ENCODE measurements around the gene FAM184B.
"Not testable (repeated sequence)": the region's sequence is repeated elsewhere in the genome, so short reads cannot be mapped to it uniquely, and the experiment has no call there.

FAM184B gene

DNA sequence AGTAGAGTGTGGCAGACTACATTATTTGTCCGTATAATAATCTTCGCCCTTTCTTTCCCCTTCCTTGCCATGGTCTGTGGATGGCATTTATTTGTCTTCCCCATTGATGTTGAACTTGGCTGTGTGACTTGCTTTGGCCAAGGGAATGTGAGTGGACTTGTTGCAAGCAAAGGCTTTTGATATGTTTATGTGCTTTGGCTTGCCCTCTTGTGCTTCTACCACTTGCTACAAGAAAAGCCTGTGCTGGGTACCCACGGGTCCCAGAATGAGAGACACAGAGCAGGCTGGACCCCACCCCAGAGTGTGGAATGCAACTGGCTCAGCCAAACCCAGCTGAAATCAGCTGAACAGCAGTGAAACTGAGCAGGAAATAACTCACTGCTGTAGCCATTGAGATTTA lies 63.0 kb downstream of the FAM184B start:
- DNase-seq (ENCODE audit: low read depth, low spot score) = no peak

DNA sequence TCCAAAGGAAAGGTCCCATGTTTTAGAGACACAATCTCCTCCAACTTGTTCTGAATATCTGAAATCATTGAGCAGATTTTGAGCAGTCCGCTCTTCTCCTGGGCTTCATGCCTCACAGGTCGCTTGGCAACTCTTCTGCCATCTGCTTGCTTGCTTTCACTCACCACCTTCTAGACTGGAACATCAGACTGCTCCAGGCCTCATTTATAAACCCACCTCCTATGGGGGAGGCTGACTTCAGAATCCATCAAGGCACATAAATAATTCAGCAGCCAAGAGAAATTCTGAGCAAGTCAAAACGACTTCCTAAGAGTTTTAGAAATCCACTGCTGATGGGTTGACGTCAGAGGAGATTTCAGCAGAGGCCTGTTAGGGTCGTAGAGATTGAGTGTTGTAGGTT lies 64.1 kb downstream of the FAM184B start:
- DNase-seq (ENCODE audit: low read depth, low spot score) = no peak

DNA sequence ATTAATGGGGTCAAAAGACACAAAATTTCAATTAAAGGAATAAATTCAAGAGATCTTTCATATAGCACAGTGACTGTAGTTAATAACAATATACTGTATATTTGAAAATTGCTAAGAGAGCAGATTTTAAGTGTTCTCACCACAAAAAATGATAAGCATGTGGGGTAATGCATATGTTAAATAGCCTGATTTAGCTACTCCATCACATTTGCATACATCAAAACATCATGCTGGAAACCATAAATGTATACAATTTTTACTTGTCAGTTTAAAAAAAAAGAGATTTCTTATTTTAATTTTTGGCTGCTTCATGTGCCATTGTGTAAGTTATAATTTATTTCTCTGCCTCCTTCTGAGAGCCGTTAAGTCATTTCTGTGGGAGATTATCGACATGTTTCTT lies 65.9 kb downstream of the FAM184B start:
- no peak for DNase-seq (ENCODE audit: low read depth, low spot score)

DNA sequence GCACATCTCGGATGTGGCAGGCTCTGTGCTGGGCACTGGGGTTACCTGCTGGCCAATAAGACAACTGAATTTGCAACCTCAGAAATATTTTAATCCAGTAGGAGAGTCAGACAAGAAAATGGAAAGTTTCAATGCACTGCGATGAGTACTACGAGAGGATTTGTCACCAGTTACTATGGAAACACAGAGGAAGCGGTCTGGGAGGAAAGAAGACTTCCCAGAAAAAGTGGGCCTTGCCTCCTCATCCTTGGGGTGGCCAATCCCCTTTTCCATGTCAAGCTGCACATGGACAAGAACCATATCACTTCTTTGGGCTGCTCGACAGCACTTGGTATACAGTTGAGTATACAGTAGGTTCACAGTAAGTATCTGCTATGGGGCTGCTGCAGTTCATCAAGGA lies 67.6 kb downstream of the FAM184B start:
- no peak for DNase-seq (ENCODE audit: low read depth, low spot score)

DNA sequence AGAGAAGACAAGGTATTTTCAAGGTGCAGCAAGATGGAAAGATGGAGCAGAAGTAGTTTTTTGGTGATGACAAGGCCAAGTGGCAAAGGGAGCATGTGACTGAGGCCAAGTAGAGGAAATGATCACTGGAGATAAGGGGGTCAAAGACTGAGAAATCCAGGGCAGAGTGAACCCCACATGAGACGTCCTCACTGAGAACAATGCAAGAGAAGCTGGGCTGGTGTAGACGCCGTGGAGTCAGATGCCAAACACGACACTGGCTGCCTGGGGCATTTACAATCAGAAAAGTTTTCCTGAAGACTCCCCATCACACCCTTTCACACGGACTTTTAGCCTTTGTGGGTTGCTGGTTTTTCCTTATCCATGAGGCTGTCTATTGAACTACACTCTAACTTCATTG lies 69.3 kb downstream of the FAM184B start:
- no peak for DNase-seq (ENCODE audit: low read depth, low spot score)

DNA sequence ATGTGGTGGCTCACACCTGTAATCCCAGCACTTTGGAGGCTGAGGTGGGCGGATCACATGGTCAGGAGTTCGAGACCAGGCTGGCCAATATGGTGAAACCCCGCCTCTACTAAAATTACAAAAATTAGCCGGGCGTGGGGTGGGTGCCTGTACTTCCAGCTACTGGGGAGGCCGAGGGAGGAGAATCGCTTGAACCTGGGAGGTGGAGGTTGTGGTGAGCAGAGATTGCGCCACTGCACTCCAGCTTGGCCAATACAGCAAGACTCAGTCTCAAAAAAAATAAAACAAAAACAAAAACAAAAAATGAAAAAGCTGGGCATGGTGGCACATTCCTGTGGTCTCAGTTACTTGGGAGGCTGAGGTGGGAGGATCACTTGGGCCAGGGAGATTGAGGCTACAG lies 70.2 kb downstream of the FAM184B start:
- not testable (repeated sequence) for DNase-seq (ENCODE audit: low read depth, low spot score)

DNA sequence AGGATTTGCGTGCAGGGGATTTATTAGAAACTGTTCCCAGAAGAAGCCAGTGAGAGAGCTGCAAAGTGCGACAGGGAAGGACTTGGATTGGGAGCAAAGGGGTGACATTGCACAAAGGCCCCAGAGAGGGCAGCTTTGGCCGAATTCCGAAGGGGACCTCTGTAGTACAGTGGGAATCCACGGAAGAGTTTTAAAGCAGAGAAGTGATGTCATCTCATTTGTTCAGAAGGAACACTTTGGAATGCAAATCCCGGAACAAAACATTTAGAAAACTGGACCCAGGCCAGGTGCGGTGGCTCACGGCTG lies 71.7 kb downstream of the FAM184B start:
- DNase-seq (ENCODE audit: low read depth, low spot score) = no peak

DNA sequence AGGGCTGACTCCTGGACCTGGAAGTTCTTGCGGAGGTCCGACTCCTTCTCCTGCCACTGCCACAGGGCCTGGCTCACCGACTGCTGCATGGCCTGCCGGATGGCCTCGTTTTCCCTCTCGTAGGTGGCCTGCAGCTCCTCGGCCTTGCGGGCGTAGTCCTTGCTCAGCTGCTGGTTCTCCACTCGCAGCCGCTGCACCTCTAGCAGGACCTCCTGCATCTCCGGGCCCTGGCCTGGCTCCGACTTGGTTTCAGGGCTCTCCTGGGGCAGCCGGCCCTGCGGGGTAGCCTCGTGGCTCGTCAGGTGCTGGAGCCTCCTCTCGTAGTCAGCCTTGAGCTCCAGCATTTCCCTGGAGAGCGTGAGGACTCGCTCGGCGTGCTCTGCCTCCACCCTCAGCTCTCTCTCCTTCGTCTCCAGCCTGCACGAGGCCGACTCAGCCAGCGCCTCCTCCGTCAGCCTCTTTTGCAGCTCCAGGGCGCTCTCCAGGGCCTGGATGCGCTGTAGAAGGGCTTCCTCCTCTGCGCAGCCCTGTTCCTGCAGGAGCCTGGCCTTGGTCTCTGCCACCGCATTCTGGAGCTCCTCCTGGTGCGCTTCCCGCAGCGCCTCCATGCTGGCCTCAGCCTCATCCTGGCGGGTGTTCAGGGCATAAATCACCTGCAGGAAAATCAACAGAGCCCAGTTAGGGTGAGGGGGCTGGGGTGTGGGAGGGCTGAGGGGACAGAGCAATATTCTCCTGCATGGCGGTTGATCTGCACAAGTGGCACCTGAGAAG lies 72.2 kb downstream of the FAM184B start:
- DNase-seq (ENCODE audit: low read depth, low spot score) = no peak

DNA sequence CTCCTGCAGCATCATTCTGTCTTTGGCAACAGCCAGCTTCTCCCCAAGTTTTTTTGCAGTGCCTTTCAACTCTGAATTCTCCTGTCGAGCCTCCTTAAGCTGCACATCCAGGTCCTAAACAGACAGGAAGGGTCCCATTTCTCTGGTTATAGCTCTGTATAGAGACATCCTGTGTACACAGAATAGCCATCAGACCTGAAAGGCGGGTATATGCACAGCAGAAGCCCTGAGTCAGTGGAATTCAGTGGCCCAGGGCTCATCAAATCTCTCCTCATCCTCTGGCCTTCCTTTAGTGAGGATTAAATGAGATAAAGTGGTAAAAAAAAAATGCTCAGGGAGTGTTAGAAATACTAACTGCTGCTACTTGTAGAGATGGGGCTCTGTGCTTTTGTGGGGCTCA lies 73.8 kb downstream of the FAM184B start:
- DNase-seq (ENCODE audit: low read depth, low spot score) = no peak

DNA sequence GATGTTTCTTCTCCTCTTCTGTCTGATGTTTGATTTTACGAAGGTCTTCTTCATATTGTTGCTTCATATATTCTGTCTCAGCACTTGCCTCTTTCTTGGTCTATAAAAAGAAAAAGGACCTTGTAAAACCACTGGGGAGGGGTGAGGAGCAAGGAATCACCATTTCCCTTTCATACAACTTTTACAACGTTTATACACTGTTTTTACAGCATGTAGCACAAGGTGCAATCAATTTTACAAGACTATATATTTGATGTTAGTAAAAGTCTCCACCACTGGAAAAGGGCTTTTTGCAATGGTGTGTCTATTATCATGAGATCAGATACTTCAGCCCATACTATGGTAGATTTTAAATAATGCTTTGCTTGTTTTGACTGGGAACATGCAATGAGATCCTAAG lies 76.3 kb downstream of the FAM184B start:
- no peak for DNase-seq (ENCODE audit: low read depth, low spot score)

DNA sequence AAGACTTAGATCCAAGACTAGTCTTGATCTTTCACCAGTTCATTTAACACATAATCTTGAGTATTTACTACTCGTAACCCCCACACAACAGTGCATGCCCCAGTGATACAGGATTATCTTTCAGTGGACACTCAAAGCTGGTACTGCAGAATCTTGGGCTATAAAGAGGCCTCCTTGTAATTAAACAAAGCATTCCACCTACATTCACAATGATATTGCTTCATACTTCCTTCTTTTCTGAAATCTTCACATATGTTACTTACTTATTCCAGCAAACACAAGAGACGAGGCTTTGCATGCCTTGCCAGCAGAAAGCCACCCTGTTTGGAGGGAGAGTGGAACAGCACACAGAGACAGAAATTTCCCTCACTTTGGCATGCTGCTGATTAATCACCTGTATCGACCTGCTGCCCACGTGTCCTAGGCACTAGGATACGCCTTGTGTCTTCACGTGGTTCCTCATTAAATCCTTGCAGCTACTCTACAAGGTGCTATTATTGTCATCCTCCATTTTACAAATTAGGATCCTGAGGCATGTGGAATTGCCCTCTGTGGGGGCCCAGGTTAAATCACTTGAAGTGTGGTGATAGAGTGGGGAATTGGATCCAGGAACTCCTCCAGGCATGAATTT lies 77.3 kb downstream of the FAM184B start:
- no peak for DNase-seq (ENCODE audit: low read depth, low spot score)

DNA sequence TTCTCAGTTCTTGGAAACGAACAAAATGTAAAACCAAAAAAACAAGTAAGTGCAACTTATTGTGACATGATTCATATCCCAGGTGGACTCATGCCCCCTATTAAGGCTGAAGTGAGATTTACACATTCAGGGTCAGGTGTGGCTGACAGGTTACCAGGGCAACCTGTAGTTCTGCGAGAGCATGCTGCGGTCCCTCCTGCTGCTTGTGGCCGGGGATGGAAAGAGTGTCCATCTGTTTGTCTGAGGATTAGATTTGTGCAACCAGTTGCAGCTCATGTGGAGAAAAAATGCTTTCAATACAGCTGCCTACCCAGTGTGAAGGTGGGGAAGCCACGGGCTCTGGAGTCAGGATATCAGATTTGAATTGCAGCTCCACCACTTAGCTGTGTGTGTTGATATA lies 78.8 kb downstream of the FAM184B start:
- no peak for DNase-seq (ENCODE audit: low read depth, low spot score)

DNA sequence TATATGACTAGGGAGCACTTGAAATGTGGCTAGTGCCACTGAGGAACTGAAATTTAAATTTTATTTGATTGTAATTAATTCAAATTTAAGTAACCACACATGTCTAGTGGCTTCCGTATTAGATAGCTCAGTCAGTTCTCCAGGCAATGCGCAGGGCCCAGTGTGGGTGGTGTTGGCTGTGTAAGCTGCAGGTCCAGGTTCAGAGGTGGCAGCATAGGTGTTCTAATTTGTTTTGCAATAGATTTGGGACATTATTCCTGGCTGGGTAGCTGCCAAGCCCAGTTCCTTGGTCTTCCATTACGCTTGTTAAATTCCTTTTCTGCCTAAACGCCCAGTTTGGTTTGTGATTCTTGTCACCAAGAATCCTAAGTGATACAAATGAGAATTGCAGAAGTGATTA lies 79.5 kb downstream of the FAM184B start:
- no peak for DNase-seq (ENCODE audit: low read depth, low spot score)

DNA sequence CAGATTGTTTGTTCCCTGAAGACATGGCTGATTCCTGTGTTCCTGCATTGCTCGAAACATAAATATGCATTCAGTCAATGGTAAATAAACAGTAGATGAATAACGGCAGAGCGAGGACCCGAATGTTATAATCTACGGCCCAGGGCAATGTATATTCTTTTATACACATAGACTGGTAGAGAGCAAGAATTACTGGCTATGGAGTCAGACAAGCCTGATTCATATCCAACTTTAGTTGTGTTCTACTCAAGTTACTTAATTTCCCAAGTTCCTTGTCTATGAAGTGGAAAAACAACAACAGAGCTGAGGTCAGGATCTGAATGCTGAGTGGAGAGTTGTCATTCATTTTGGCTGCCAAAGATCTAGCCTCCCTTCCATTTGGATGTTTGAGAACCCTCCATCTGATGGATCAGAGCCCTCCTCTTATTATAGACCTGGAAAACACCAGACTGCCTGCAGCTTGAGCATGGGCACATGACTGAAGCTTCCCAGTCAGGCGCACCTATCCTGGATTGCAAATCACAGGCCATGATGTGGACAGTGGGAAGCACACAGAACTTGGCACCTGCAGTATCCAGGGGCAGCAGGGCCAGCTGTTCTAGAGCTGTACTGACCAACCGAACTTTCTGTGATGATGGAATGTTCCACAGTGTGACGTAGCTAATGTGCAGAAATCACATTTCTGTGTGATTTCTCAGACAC lies 80.1 kb downstream of the FAM184B start:
- no peak for DNase-seq (ENCODE audit: low read depth, low spot score)

DNA sequence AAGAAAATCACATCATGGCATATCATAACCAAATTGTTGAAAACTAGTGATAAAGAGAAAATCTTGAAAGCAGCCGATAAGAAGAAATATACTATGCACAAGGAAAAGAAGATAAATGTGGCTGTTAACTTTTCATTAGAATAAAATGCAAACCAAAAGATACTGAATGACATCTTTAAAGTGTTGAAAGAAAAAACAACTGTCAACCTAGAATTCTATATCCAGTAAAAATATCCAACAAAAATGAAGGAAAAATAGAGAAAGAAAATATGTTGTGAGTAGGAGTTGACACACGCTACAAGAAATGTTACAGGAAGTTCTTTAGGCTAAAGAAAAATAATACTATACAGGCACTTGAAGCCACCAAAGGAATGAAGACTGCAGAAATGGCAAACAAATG lies 82.0 kb downstream of the FAM184B start:
- DNase-seq (ENCODE audit: low read depth, low spot score) = no peak

DNA sequence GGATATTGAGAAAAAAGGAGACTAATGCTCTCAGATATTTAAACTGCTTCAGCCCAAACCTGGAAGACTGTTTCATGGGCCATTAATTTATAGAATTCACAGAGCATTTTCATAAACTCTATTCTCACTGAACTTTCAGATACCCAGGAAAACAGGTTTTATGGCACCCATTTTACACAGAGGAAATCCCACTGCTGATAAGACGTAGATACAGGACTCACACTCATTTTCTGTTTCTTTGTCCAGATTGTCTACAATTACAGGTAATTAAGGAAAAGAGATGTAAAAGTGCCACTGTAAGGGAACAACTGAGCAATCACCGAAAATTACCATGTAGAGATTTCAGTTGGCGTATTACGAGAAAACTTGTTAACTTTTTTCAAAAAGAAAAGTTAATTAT lies 83.3 kb downstream of the FAM184B start:
- DNase-seq (ENCODE audit: low read depth, low spot score) = no peak

DNA sequence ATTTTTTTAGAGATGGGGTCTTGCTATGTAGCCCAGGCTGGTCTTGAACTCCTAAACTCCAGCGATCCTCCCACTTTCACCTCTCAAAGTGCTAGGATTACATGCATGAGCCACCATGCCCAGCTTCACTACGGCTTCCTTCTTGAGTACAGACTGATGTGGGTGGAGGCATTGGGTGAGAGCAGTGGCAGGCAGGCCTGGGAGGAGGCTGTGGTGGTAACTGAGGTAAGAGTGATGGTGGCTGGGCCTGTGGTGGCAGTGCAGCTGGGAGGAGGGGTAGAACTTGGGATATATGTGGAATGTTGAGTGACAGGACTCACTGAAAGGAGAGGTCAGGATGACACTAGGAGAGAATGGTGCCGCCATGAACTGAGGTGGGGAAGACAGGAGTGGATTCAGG lies 86.1 kb downstream of the FAM184B start:
- DNase-seq (ENCODE audit: low read depth, low spot score) = no peak

DNA sequence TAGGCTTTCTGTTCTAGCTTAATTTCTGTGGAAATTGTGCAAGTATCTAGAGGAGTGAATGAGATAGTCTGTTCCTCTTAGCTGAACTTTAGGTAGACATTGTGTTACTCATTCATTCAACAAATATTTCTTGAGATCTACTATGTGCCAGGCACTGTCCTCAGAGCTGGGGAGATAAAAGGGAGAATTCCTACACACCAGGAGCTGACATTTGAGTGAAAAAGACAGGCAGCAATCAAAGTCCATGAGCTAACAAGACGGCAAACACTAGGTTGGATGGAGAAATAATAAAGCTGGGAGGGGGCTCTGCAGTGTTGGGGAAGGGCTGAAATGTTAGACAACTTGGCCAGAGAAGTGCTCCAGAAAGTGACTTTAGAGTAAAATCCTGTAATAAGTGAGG lies 86.9 kb downstream of the FAM184B start:
- DNase-seq (ENCODE audit: low read depth, low spot score) = no peak

DNA sequence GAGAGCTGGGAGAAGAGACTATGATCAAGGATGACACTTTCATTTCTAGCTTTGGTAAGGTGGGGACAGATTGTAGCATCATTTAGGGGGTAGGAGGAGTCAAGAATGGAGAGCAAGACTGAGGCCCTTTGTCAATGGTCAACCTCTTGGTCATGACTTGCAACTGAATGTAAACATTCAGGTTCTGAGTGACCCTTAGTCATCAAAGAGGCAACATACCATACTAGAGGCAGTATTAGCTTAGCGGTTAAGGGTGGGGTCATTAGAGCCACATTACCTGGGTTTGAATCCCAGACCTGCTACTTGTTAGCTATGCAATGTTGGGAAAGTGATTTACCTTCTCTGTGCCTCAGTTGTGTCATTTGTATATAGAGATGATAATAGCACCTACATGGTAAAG lies 90.5 kb downstream of the FAM184B start:
- DNase-seq (ENCODE audit: low read depth, low spot score) = no peak

DNA sequence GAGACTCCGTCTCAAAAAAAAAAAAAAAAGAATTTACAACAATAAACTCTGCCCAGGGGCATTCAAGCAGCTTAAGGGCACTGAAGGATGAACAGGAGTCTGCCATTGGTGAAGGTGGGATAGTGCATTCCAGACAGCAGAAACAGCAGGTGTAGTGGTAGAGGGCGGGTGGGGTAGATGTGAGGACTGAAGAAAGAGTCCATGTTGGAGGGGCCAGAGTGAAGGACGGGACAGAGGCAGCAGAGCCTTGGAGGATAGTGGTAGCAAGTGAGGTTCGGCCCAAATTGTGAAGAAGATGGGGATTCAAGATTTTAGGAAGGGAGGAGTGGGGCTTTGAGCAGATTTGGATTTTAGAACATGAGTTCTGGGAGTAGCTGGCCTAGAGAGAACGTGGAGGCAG lies 91.3 kb downstream of the FAM184B start:
- DNase-seq (ENCODE audit: low read depth, low spot score) = no peak

DNA sequence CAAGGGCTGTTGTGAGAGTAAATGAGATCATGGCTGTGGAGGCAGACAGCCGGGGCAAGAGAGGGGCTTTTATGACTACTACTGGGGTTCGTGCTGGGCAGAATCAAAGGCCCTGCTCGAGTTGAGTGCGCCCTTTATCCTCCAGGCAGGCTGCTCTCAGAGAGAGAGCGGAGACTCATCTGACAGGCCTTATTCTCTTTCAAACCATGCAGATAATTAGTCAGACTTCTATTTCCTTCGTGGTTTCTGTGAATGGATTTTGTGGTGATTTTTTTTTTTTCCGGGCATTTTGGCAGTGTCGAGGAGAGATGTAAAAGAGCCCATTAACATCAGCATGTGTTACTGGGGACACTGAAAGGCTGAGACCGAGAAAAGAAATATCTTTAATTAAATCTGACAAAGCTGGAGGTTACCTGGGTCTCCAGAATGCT lies 93.4 kb downstream of the FAM184B start:
- DNase-seq (ENCODE audit: low read depth, low spot score) = no peak

DNA sequence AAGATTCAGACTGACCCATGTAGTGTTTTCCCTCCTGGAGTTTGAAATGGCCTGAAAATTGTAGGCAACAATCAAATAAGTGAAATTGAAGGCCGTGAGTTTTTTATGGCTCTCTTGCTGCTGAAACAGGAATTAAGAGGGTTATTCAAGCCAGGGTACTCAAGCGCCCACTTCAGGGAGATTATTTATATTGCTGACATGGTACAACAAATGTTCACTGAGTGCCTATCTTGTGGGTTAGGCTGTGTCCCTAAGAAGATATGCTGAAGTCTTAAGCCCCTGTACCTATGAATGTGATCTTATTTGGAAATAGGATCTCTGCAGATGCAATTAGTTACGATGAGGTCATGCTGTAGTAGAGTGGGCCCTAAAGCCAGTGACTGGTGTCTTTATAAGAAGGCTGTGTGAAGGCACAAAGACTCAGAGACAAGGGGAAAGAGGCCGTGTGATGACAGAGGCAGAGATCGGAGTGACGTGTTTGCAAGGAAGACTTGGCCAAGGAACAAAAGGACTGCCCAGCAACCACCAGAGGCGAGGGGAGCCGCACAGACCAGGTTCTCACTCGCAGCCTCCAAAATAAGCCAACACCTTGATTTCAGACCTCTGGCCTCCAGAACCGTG lies 94.1 kb downstream of the FAM184B start:
- DNase-seq (ENCODE audit: low read depth, low spot score) = no peak

DNA sequence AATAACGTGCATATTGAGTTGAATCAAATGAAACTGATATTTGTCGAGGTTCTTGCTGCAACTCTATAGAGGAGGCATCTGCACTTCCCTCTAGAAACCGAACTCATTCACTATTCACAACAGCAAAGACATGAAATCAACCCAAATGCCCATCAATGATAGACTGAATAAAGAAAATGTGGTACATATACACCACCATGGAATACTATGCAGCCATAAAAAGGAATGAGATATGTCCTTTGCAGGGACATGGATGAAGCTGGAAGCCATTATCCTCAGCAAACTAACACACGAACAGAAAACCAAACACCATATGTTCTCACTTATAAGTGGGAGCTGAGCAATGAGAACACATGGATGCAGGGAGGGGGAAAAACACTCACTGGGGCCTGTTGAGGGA lies 96.8 kb downstream of the FAM184B start:
- DNase-seq (ENCODE audit: low read depth, low spot score) = not testable (repeated sequence)
